GM19023 (cell line): ENCODE results near the gene TMEM219.
"Not testable (repeated sequence)": the region's sequence is repeated elsewhere in the genome, so short reads cannot be mapped to it uniquely, and the experiment has no call there.

ENCODE experiments used
- ATAC-seq: cut with Tn5 transposase; IDR thresholded peaks from one replicate; pipeline ENCODE4 v1.9.1; 2021; ENCODE audit warnings: mild to moderate bottlenecking, moderate library complexity; ENCODE audit not compliant: unreplicated experiment

The TMEM219 gene

GRCh38 chr16:29961479-29962343 lies at the start of gene TMEM219:
TSS of gene TMEM219 (plus strand) at chr16:29962079. CDS start at chr16:29963144, 1,065 bp downstream.
- peak; percentile 90 for ATAC-seq

GRCh38 chr16:29912087-29912486 lies 49.8 kb upstream of the TMEM219 start:
- no peak for ATAC-seq

GRCh38 chr16:29913514-29913913 lies 48.4 kb upstream of the TMEM219 start:
- ATAC-seq, result no peak

GRCh38 chr16:29915590-29916247 lies 46.2 kb upstream of the TMEM219 start:
- no peak for ATAC-seq

- no peak for ATAC-seq
These were observed 44.9 kb upstream of the TMEM219 start for GRCh38 chr16:29916979-29917378.

GRCh38 chr16:29920288-29921033 lies 41.4 kb upstream of the TMEM219 start:
- no peak for ATAC-seq

GRCh38 chr16:29921034-29921385 lies 40.9 kb upstream of the TMEM219 start:
- no peak for ATAC-seq

- no peak for ATAC-seq
These were observed 39.6 kb upstream of the TMEM219 start for GRCh38 chr16:29922326-29922725.

- ATAC-seq, result no peak
These were observed 38.8 kb upstream of the TMEM219 start for GRCh38 chr16:29922986-29923501.

- ATAC-seq, result no peak
These were observed 36.6 kb upstream of the TMEM219 start for GRCh38 chr16:29925105-29925756.

GRCh38 chr16:29925781-29926710 lies 35.8 kb upstream of the TMEM219 start, which contains the start of gene KCTD13:
TSS of gene KCTD13 (minus strand) at chr16:29926226. CDS start at chr16:29926033, 193 bp downstream.
- ATAC-seq, result peak; percentile 85

GRCh38 chr16:29926711-29927052 lies 35.2 kb upstream of the TMEM219 start:
- no peak for ATAC-seq

- ATAC-seq, result no peak
These were observed 34.6 kb upstream of the TMEM219 start for GRCh38 chr16:29927070-29927905.

GRCh38 chr16:29931750-29932149 lies 30.1 kb upstream of the TMEM219 start:
- not testable (repeated sequence) for ATAC-seq

- no peak for ATAC-seq
These were observed 21.2 kb upstream of the TMEM219 start for GRCh38 chr16:29940656-29941055.

GRCh38 chr16:29943846-29944799 lies 17.8 kb upstream of the TMEM219 start:
- no peak for ATAC-seq

GRCh38 chr16:29947897-29948296 lies 14.0 kb upstream of the TMEM219 start:
- no peak for ATAC-seq
